Prostate gland (tissue), 2 donors: ENCODE measurements around the gene MED12L.

ENCODE experiments used
- POLR2A ChIP-seq: fragments of 450-650 bp; IDR thresholded peaks from one replicate; pipeline ENCODE4 v1.6.1; 2016; ENCODE audit warnings: antibody characterized with exemption, mild to moderate bottlenecking
- POLR2AphosphoS5 ChIP-seq: sonication (generic); formaldehyde crosslinking; IDR thresholded peaks from one replicate; pipeline ENCODE4 v1.6.1; 2017; ENCODE audit warnings: antibody characterized with exemption
- TF ChIP-seq, protein P1 (sequence below), 4 experiments: fragments of 200-600 bp in 2 of 4; fragments of 450-650 bp in 2 of 4; sonication (generic) in 2 of 4; IDR thresholded peaks; 1 replicate in 3 of 4; 2 replicates in 1 of 4; pipeline ENCODE4 v1.5.1; 2016 to 2019; ENCODE audit warnings: antibody characterized with exemption in 4 of 4, mild to moderate bottlenecking in 2 of 4, moderate library complexity in 2 of 4

DNA sequence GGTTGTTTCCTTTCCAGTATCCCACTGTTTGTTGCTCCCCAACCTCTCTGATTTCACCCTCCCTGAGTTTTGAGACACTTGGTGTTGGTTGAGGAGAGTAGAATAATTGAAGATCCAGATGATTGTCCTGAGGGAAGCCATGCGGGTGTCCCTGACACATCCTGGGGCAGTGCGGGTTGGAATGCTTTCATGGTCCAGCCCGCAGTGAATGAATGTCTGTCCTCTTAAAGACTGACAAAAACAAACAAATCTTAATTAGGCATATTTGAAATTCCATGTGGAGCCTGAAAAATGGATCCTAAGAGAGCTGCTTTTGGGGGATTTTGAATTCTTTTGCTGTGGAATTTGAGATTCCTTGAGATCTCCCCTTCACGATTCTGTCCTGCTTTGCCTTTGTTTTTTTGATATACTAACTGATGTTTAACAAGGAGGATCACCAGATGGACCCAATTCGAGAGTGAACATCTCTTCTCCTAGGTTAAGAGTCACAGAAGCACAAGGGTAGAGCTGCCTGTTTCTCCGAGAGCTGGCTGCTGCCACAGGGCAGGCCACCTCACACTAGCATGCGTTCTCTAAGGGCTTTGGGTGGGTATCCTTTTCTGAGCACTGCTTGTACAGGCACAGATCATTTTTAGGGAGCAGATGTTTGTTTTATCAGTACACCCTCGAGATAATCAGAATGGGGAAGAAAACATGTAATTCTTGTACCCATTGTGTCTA, 70.1 kb downstream of the MED12L start:
- TF ChIP-seq POLR2AphosphoS5 = no peak
- TF ChIP-seq, protein P1, sequence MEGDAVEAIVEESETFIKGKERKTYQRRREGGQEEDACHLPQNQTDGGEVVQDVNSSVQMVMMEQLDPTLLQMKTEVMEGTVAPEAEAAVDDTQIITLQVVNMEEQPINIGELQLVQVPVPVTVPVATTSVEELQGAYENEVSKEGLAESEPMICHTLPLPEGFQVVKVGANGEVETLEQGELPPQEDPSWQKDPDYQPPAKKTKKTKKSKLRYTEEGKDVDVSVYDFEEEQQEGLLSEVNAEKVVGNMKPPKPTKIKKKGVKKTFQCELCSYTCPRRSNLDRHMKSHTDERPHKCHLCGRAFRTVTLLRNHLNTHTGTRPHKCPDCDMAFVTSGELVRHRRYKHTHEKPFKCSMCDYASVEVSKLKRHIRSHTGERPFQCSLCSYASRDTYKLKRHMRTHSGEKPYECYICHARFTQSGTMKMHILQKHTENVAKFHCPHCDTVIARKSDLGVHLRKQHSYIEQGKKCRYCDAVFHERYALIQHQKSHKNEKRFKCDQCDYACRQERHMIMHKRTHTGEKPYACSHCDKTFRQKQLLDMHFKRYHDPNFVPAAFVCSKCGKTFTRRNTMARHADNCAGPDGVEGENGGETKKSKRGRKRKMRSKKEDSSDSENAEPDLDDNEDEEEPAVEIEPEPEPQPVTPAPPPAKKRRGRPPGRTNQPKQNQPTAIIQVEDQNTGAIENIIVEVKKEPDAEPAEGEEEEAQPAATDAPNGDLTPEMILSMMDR (IDR thresholded peaks at IDR 0.05) = no peak
- no peak for TF ChIP-seq POLR2A
